Nephron (organoid): ENCODE measurements around the gene ZNF618.

ENCODE experiments used
- H3K27ac Mint-ChIP-seq, 3 experiments: 2 replicates each; pipeline ENCODE4 v1.8.0; 2020; ENCODE audit warnings: mixed read lengths in 3 of 3, mild to moderate bottlenecking in 2 of 3, moderate library complexity in 1 of 3
- H3K27me3 Mint-ChIP-seq: 2 replicates; pipeline ENCODE4 v1.8.0; 2021; ENCODE audit warnings: low read depth, mild to moderate bottlenecking, moderate library complexity, mixed read lengths
- H3K36me3 Mint-ChIP-seq: 2 replicates; pipeline ENCODE4 v1.8.0; 2020; ENCODE audit warnings: low read depth, mixed read lengths
- H3K4me1 Mint-ChIP-seq: 2 replicates; pipeline ENCODE4 v1.8.0; 2020; ENCODE audit warnings: mixed read lengths
- H3K4me3 Mint-ChIP-seq, 3 experiments: 2 replicates each; pipeline ENCODE4 v1.8.0; 2020; ENCODE audit warnings: mild to moderate bottlenecking in 3 of 3, mixed read lengths in 3 of 3, moderate library complexity in 2 of 3
- H3K9me3 Mint-ChIP-seq: 2 replicates; pipeline ENCODE4 v1.8.0; 2020; ENCODE audit warnings: mixed read lengths
- TF ChIP-seq, protein P1 (sequence below), 3 experiments: fragments of 200-600 bp; sonication (generic); IDR thresholded peaks; one replicate each; pipeline ENCODE4 v1.5.0; 2021; ENCODE audit warnings: antibody characterized with exemption in 3 of 3; ENCODE audit not compliant: unreplicated experiment in 3 of 3

The ZNF618 gene

DNA sequence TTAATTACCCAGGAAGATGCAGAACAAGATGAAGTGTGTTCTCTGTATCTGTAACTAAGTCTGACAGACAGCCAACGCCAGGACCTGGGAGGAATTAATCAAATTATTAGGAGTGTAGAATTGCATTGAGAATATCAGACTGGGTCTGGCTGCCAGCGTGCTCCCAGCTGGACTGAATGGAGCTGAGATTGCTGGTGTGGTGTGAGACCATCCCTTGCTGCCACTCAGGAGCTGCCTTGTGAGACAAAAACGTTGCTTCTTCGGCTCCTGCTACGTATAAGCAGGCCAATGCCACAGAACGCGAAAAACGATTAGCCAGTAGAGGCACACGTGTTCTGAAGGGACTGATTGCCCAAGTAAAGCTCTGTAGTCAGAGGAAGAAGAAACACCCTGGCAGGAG, 135.2 kb downstream of the ZNF618 start:
- H3K4me1 Mint-ChIP-seq, result no peaks in the 10 kb centered on the region
- H3K36me3 Mint-ChIP-seq, result peaks cover 90% of the 10 kb centered on the region
- no peak overlapping the region for H3K27ac Mint-ChIP-seq
- peaks cover 15% of the 10 kb centered on the region for H3K9me3 Mint-ChIP-seq
- no peaks in the 10 kb centered on the region for H3K27me3 Mint-ChIP-seq
- TF ChIP-seq, protein P1, sequence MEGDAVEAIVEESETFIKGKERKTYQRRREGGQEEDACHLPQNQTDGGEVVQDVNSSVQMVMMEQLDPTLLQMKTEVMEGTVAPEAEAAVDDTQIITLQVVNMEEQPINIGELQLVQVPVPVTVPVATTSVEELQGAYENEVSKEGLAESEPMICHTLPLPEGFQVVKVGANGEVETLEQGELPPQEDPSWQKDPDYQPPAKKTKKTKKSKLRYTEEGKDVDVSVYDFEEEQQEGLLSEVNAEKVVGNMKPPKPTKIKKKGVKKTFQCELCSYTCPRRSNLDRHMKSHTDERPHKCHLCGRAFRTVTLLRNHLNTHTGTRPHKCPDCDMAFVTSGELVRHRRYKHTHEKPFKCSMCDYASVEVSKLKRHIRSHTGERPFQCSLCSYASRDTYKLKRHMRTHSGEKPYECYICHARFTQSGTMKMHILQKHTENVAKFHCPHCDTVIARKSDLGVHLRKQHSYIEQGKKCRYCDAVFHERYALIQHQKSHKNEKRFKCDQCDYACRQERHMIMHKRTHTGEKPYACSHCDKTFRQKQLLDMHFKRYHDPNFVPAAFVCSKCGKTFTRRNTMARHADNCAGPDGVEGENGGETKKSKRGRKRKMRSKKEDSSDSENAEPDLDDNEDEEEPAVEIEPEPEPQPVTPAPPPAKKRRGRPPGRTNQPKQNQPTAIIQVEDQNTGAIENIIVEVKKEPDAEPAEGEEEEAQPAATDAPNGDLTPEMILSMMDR (IDR thresholded peaks at IDR 0.05; ENCODE audit: unreplicated experiment in 3 of 3), result no peak
- no peak overlapping the region for H3K4me3 Mint-ChIP-seq

DNA sequence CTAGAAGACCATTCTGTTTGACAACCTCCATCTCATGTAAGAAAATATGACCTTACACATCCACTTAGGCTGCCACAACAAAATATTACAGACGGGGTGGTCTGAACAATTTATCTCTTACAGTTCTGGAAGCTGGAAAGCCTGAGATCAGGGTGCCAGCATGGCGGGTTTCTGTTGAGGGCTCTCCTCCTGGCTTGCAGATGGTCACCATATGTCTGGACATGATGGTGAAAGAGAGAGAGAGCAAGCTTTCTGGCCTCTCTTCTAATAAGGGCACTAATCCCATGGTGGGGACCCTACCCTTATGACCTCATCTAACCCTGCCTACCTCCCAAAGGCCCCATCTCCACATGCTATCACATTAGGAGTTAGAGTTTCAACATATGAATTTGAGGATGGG, 136.0 kb downstream of the ZNF618 start:
- peaks cover 15% of the 10 kb centered on the region for H3K9me3 Mint-ChIP-seq
- peaks cover 91% of the 10 kb centered on the region for H3K36me3 Mint-ChIP-seq
- H3K4me1 Mint-ChIP-seq, result no peaks in the 10 kb centered on the region
- no peaks in the 10 kb centered on the region for H3K27me3 Mint-ChIP-seq
- H3K27ac Mint-ChIP-seq, result no peak overlapping the region
- no peak overlapping the region for H3K4me3 Mint-ChIP-seq
- TF ChIP-seq, protein P1 (IDR thresholded peaks at IDR 0.05; ENCODE audit: unreplicated experiment in 3 of 3), result no peak

GRCh38 chr9:114014044-114014443, 137.9 kb downstream of the ZNF618 start:
- Mint-ChIP-seq H3K4me1 (no peaks in the 10 kb centered on the region), H3K36me3 (peaks cover 91% of the 10 kb centered on the region), H3K27ac (no peak overlapping the region), H3K27me3 (no peaks in the 10 kb centered on the region), H3K4me3 (no peak overlapping the region), H3K9me3 (peaks cover 18% of the 10 kb centered on the region)
- TF ChIP-seq, protein P1 (IDR thresholded peaks at IDR 0.05; ENCODE audit: unreplicated experiment in 3 of 3), result no peak

DNA sequence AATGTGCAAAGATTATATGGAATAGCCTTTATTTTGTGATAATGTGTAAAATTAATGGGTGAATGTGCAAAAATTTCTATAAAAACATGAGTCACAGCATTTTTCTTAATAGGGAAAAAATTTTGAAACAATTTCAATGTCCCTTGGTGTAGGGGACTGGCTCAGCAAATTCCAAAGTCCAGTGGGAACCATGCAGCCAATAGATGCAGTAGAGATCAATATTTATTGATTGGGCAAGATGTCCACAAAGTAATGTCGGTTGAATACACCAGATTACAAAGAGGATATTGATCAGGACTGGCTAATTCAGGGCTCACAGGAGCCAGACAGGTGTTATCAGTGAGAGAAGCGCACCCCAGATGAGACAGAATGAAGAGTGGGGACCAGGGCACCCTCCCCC, 139.5 kb downstream of the ZNF618 start:
- Mint-ChIP-seq H3K4me3 (no peak overlapping the region), H3K27me3 (no peaks in the 10 kb centered on the region), H3K27ac (no peak overlapping the region), H3K36me3 (peaks cover 92% of the 10 kb centered on the region), H3K9me3 (peaks cover 28% of the 10 kb centered on the region), H3K4me1 (no peaks in the 10 kb centered on the region)
- TF ChIP-seq, protein P1 (IDR thresholded peaks at IDR 0.05; ENCODE audit: unreplicated experiment in 3 of 3), result no peak

DNA sequence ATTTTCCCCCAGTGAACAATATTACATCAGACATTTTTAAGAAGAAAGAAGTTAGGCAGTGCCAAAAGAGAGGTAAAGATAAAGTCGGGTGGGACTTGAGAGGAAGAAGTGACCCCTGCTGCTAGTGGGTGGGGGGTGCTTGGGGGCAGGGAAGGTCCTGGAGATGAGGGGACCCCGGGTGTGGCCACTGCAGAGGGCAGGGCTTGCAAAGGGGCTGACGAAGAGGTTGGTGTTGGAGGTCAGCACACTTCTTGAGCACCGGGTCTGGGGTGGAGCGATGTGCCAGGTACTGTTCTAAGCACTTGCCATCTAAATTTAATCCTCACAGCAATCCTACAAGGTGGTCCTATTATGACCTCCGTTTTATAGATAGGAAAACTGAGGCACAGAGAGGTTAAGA, 140.0 kb downstream of the ZNF618 start:
- peaks cover 92% of the 10 kb centered on the region for H3K36me3 Mint-ChIP-seq
- H3K9me3 Mint-ChIP-seq, result peaks cover 30% of the 10 kb centered on the region
- H3K4me3 Mint-ChIP-seq, result no peak overlapping the region
- no peak overlapping the region for H3K27ac Mint-ChIP-seq
- H3K27me3 Mint-ChIP-seq, result no peaks in the 10 kb centered on the region
- TF ChIP-seq, protein P1 (IDR thresholded peaks at IDR 0.05; ENCODE audit: unreplicated experiment in 3 of 3), result no peak
- H3K4me1 Mint-ChIP-seq, result no peaks in the 10 kb centered on the region

DNA sequence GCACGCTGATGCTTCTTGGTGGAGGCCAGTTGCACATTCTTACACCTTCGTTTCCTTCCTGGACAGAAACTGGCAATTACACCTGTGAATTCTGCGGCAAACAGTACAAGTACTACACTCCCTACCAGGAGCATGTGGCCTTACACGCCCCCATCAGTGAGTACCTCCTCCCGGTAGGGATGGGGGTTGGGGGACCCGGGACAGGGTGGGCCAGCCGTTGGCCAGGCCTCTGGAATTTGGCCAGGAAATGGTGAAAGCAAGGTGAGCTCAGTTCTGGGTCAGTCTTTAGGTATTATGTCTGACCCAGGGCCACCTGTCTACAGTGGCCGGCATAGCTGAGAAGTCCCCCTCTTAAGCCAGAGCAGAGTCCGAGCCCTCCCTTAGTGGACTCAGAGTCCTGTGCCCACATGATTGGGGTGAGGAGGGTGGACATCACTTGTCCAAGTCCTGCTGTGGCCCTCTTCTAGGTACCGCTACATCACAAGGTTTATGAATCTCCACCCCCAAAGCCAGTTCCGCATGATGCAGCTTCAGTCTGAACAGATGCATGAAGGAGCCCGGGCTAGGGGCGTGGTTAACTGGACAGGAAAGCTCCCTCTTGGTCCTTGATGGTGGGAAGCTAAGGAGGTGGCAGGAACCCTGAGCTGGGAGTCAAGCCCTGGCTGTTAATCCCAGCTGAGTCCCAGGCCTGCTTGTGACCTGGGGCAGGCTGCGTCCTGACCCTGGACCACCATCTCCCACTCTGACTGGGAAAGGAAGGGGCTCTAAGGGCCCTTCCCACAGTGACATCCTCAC, 140.7 kb downstream of the ZNF618 start:
- Mint-ChIP-seq H3K9me3 (peaks cover 32% of the 10 kb centered on the region), H3K4me3 (no peak overlapping the region), H3K4me1 (no peaks in the 10 kb centered on the region), H3K27ac (no peak overlapping the region), H3K36me3 (peaks cover 92% of the 10 kb centered on the region), H3K27me3 (no peaks in the 10 kb centered on the region)
- TF ChIP-seq, protein P1 (IDR thresholded peaks at IDR 0.05; ENCODE audit: unreplicated experiment in 3 of 3), result no peak
